ENCODE results near the gene MINDY4. TPM values are rescaled to one million over a fixed set of nuclear protein-coding genes. Genes with fewer than 3 reads are reported as not detected.

Gene MINDY4
- total RNA-seq: 4.4 and 5.3 TPM in 2 replicates
- long read RNA-seq, transcript MINDY4-201 (18 exons, 2,733 nt): major isoform, 6 of 14 reads
- long read RNA-seq, partial matches to known transcripts: 7 of 14 reads
- long read RNA-seq, other reads (novel, unspliced or antisense): 1 of 14 reads

GRCh38 chr7:30771174-30771879 lies at the start of gene MINDY4:
Gene MINDY4 (plus strand): TSS chr7:30771417. CDS start chr7:30771494, 77 bp downstream.
- DNase-seq (ENCODE audit: extremely low spot score, unreplicated experiment): peak; percentile 91

DNA sequence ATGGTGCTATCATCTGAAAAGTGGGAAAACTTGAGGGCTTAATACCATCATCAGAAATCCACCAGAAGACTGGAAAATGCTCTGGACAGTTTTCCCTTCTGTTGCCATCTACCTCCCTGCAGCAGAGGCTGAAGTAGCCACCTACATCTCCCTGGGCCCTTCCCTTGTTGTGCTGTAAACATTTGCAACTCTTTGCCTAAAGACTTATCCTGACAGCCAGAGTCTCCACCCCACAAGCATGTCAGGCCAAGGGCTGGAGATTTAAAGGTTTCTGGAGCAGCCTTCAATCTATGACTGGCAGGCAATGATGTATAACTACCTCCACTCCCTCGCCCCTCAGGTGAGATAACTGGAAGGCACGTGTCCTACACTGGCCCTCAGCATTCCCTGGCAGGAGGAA lies 49.0 kb upstream of the MINDY4 start:
- DNase-seq (ENCODE audit: extremely low spot score, unreplicated experiment): no peak
- H3K36me3 Mint-ChIP-seq (ENCODE audit: unreplicated experiment): no peaks in the 10 kb centered on the region
- no peaks in the 10 kb centered on the region for H3K4me1 Mint-ChIP-seq (ENCODE audit: unreplicated experiment)
- TF ChIP-seq, protein P1, sequence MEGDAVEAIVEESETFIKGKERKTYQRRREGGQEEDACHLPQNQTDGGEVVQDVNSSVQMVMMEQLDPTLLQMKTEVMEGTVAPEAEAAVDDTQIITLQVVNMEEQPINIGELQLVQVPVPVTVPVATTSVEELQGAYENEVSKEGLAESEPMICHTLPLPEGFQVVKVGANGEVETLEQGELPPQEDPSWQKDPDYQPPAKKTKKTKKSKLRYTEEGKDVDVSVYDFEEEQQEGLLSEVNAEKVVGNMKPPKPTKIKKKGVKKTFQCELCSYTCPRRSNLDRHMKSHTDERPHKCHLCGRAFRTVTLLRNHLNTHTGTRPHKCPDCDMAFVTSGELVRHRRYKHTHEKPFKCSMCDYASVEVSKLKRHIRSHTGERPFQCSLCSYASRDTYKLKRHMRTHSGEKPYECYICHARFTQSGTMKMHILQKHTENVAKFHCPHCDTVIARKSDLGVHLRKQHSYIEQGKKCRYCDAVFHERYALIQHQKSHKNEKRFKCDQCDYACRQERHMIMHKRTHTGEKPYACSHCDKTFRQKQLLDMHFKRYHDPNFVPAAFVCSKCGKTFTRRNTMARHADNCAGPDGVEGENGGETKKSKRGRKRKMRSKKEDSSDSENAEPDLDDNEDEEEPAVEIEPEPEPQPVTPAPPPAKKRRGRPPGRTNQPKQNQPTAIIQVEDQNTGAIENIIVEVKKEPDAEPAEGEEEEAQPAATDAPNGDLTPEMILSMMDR (IDR thresholded peaks at IDR 0.05): no peak
- no peak overlapping the region for H3K4me3 Mint-ChIP-seq (ENCODE audit: unreplicated experiment)
- peaks cover 18% of the 10 kb centered on the region for H3K9me3 Mint-ChIP-seq (ENCODE audit: unreplicated experiment)
- H3K27me3 Mint-ChIP-seq (ENCODE audit: unreplicated experiment): peaks cover 31% of the 10 kb centered on the region
- no peak overlapping the region for H3K27ac Mint-ChIP-seq (ENCODE audit: unreplicated experiment)

More at GRCh38 chr7:30771174-30771879, at the start of gene MINDY4:
- H3K27me3 Mint-ChIP-seq (ENCODE audit: unreplicated experiment): peaks cover 13% of the 10 kb centered on the region
- H3K4me3 Mint-ChIP-seq (ENCODE audit: unreplicated experiment): peak within 1 kb of the TSS; percentile 78
- H3K9me3 Mint-ChIP-seq (ENCODE audit: unreplicated experiment): no peaks in the 10 kb centered on the region
- peaks cover 21% of the 10 kb centered on the region for H3K4me1 Mint-ChIP-seq (ENCODE audit: unreplicated experiment)
- H3K36me3 Mint-ChIP-seq (ENCODE audit: unreplicated experiment): no peaks in the 10 kb centered on the region
- TF ChIP-seq, protein P1 (IDR thresholded peaks at IDR 0.05): no peak
- H3K27ac Mint-ChIP-seq (ENCODE audit: unreplicated experiment): peak within 1 kb of the TSS; percentile 74

DNA sequence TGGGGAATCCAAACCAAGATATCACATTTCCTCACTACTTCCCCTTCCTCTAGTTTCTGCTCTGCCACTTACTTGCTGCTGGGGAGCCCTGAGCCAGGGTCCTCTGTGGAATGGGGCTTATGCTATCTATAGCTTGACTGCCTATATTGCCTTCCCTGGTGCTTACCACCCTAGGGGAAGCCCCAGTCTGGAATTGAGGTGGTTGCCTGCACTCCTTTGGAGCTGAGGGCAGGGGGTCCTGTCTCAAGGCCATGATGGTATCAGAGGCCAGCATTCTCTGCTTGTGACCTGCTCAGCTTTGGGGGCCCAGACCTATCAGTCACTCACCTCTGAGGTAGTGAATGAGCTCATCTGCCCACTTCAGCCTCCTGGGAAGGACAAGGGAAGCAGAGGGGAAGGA lies 48.5 kb upstream of the MINDY4 start:
- TF ChIP-seq, protein P1 (IDR thresholded peaks at IDR 0.05): no peak
- Mint-ChIP-seq H3K27ac (ENCODE audit: unreplicated experiment) (no peak overlapping the region), H3K27me3 (ENCODE audit: unreplicated experiment) (peaks cover 32% of the 10 kb centered on the region), H3K36me3 (ENCODE audit: unreplicated experiment) (no peaks in the 10 kb centered on the region), H3K4me1 (ENCODE audit: unreplicated experiment) (no peaks in the 10 kb centered on the region), H3K9me3 (ENCODE audit: unreplicated experiment) (peaks cover 15% of the 10 kb centered on the region), H3K4me3 (ENCODE audit: unreplicated experiment) (no peak overlapping the region)
- DNase-seq (ENCODE audit: extremely low spot score, unreplicated experiment): no peak

- Mint-ChIP-seq H3K27ac (ENCODE audit: unreplicated experiment) (no peak overlapping the region), H3K4me1 (ENCODE audit: unreplicated experiment) (no peaks in the 10 kb centered on the region), H3K36me3 (ENCODE audit: unreplicated experiment) (no peaks in the 10 kb centered on the region), H3K4me3 (ENCODE audit: unreplicated experiment) (no peak overlapping the region), H3K27me3 (ENCODE audit: unreplicated experiment) (peaks cover 43% of the 10 kb centered on the region), H3K9me3 (ENCODE audit: unreplicated experiment) (peaks cover 5% of the 10 kb centered on the region)
- no peak for DNase-seq (ENCODE audit: extremely low spot score, unreplicated experiment)
- TF ChIP-seq, protein P1 (IDR thresholded peaks at IDR 0.05): no peak
Measured at GRCh38 chr7:30723776-30724175, 47.4 kb upstream of the MINDY4 start.

DNA sequence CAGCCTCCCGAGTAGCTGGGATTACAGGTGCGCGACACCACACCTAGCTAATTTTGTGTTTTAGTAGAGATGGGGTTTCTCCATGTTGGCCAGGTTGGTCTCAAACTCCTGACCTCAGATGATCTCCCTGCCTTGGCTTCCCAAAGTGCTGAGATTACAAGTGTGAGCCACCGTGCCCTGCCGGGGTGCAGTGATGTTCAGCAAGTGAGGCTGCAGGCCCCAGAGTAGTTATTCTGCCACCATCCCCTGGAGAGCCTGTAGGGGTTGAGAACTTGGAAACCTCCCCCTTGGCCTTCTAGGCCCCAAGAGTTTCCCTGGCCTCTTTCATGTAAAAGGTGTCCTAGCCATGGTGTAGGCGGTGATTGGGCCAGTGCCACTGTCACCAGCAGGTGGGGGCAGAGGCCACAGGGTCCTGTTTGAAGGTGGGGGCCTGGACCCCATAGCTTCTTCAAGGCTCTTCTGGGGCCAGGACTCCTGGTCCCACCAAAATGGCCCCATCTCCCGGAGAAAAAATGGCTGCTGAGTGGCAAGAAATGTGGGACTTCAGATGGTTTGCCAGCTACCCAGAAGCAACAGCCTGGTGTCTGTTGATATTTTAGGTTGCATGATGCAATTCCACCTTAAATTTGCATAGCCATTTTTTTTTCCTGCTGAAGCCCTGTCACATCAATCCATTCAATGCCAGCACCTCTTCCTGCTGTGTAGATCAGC lies 44.8 kb upstream of the MINDY4 start:
- Mint-ChIP-seq H3K4me3 (ENCODE audit: unreplicated experiment) (no peak overlapping the region), H3K36me3 (ENCODE audit: unreplicated experiment) (no peaks in the 10 kb centered on the region), H3K9me3 (ENCODE audit: unreplicated experiment) (no peaks in the 10 kb centered on the region), H3K27me3 (ENCODE audit: unreplicated experiment) (peaks cover 66% of the 10 kb centered on the region), H3K4me1 (ENCODE audit: unreplicated experiment) (no peaks in the 10 kb centered on the region), H3K27ac (ENCODE audit: unreplicated experiment) (no peak overlapping the region)
- TF ChIP-seq, protein P1 (IDR thresholded peaks at IDR 0.05): no peak
- DNase-seq (ENCODE audit: extremely low spot score, unreplicated experiment): no peak

All from osteocyte (in vitro differentiated cells).